GM18508 (cell line): ENCODE data around the gene MPV17L2.
"Not testable (repeated sequence)": the region's sequence is repeated elsewhere in the genome, so short reads cannot be mapped to it uniquely, and the experiment has no call there.

Source experiments
- ATAC-seq: cut with Tn5 transposase; IDR thresholded peaks from one replicate; pipeline ENCODE4 v1.9.1; 2021; ENCODE audit warnings: moderate number of reproducible peaks; ENCODE audit not compliant: insufficient read depth, unreplicated experiment

The MPV17L2 gene

GRCh38 chr19:18192673-18193387, at the start of gene MPV17L2:
Gene MPV17L2, plus strand, starts transcription at chr19:18193218. Its CDS starts 64 bp downstream, at chr19:18193282.
- ATAC-seq = peak; percentile 82

- no peak for ATAC-seq
These were observed 49.1 kb upstream of the MPV17L2 start for GRCh38 chr19:18143902-18144301.

GRCh38 chr19:18144361-18144760, 48.7 kb upstream of the MPV17L2 start:
- no peak for ATAC-seq

GRCh38 chr19:18144906-18145305, 48.1 kb upstream of the MPV17L2 start:
- no peak for ATAC-seq

- ATAC-seq = no peak
These were observed 47.5 kb upstream of the MPV17L2 start for GRCh38 chr19:18145391-18145999.

GRCh38 chr19:18147396-18147795, 45.6 kb upstream of the MPV17L2 start:
- ATAC-seq = no peak

GRCh38 chr19:18149596-18149975, 43.4 kb upstream of the MPV17L2 start:
- no peak for ATAC-seq

- ATAC-seq = no peak
These were observed 42.0 kb upstream of the MPV17L2 start for GRCh38 chr19:18150776-18151624.

GRCh38 chr19:18152442-18152816, 40.6 kb upstream of the MPV17L2 start:
- peak; percentile 52 for ATAC-seq

- peak; percentile 47 for ATAC-seq
These were observed 40.0 kb upstream of the MPV17L2 start, which contains the start of gene PIK3R2 for GRCh38 chr19:18152817-18153555. Gene PIK3R2, plus strand, starts transcription at chr19:18153163. Its CDS starts 2,717 bp downstream, at chr19:18155880.

GRCh38 chr19:18153556-18154134, 39.4 kb upstream of the MPV17L2 start:
- no peak for ATAC-seq

GRCh38 chr19:18155095-18156087, 37.6 kb upstream of the MPV17L2 start:
- no peak for ATAC-seq

GRCh38 chr19:18156268-18156667, 36.8 kb upstream of the MPV17L2 start:
- ATAC-seq = no peak

- ATAC-seq = no peak
These were observed 36.1 kb upstream of the MPV17L2 start for GRCh38 chr19:18156841-18157464.

- ATAC-seq = no peak
These were observed 35.5 kb upstream of the MPV17L2 start for GRCh38 chr19:18157465-18158063.

- no peak for ATAC-seq
These were observed 34.6 kb upstream of the MPV17L2 start for GRCh38 chr19:18158467-18158866.

- ATAC-seq = not testable (repeated sequence)
These were observed 33.9 kb upstream of the MPV17L2 start for GRCh38 chr19:18159059-18159616.

GRCh38 chr19:18159810-18160209, 33.2 kb upstream of the MPV17L2 start:
- ATAC-seq = no peak
